HG03175 (cell line): ENCODE measurements around the gene ACOT4.
"Not testable (repeated sequence)": the region's sequence is repeated elsewhere in the genome, so short reads cannot be mapped to it uniquely, and the experiment has no call there.

ENCODE experiments used
- ATAC-seq: cut with Tn5 transposase; IDR thresholded peaks from one replicate; pipeline ENCODE4 v1.9.1; 2021; ENCODE audit warnings: mild to moderate bottlenecking, moderate library complexity; ENCODE audit not compliant: unreplicated experiment

ACOT4 gene

GRCh38 chr14:73630009-73630780 is 38.5 kb downstream of the ACOT4 start:
- ATAC-seq = no peak

GRCh38 chr14:73633116-73634010 is 41.7 kb downstream of the ACOT4 start:
- ATAC-seq = peak; percentile 60

- ATAC-seq = peak; percentile 11
These were observed 42.5 kb downstream of the ACOT4 start for GRCh38 chr14:73634011-73634833.

- not testable (repeated sequence) for ATAC-seq
These were observed 44.7 kb downstream of the ACOT4 start for GRCh38 chr14:73636355-73636754.

GRCh38 chr14:73637830-73638229 is 46.2 kb downstream of the ACOT4 start:
- ATAC-seq = no peak

- no peak for ATAC-seq
These were observed 49.2 kb downstream of the ACOT4 start for GRCh38 chr14:73640796-73641365.

- peak; percentile 97 for ATAC-seq
These were observed 53.0 kb downstream of the ACOT4 start, which contains the start of gene DNAL1 for GRCh38 chr14:73644531-73645247. DNAL1 (plus strand) TSS chr14:73644986; CDS start chr14:73645040, 54 bp downstream.

- no peak for ATAC-seq
These were observed 53.6 kb downstream of the ACOT4 start for GRCh38 chr14:73645248-73645610.
